Vagina (tissue), 2 donors: ENCODE measurements around the gene ANKRD2. TPM values are rescaled to one million over a fixed set of nuclear protein-coding genes. Genes with fewer than 3 reads are reported as not detected.
A peak's percentile ranks its signal among the peaks of the same experiment; 100 is the strongest.

Experiments
- DNase-seq, 2 donors: peaks; one replicate each; pipeline ENCODE4 v3.0.0-alpha.2; 2017; ENCODE audit errors: extremely low spot score in 2 of 2
- H3K27ac ChIP-seq: fragments of 200-600 bp; sonication (generic); one replicate; pipeline ENCODE4 v1.5.1; 2019
- H3K27me3 ChIP-seq: fragments of 200-600 bp; sonication (generic); one replicate; pipeline ENCODE4 v1.5.1; 2019
- H3K36me3 ChIP-seq, 2 donors: fragments of 200-600 bp; sonication (generic); one replicate each; pipeline ENCODE4 v1.5.1; 2017 to 2019
- H3K4me1 ChIP-seq: fragments of 200-600 bp; sonication (generic); one replicate; pipeline ENCODE4 v1.5.1; 2019
- H3K4me3 ChIP-seq, 2 donors: fragments of 200-600 bp; sonication (generic); 1 replicate in 1 of 2; 2 replicates in 1 of 2; pipeline ENCODE4 v1.5.1; 2016 to 2019
- H3K9me3 ChIP-seq: fragments of 200-600 bp; sonication (generic); one replicate; pipeline ENCODE4 v1.5.1; 2019
- CTCF ChIP-seq, 3 experiments: fragments of 450-650 bp in 2 of 3; fragments of 200-600 bp in 1 of 3; sonication (generic) in 1 of 3; IDR thresholded peaks; one replicate each; pipeline ENCODE4 v1.5.1; 2017 to 2019; ENCODE audit warnings: antibody characterized with exemption in 3 of 3, mild to moderate bottlenecking in 2 of 3, moderate library complexity in 2 of 3
- POLR2A ChIP-seq, 2 donors: fragments of 450-650 bp; IDR thresholded peaks; one replicate each; pipeline ENCODE4 v1.6.1; 2017; ENCODE audit warnings: antibody characterized with exemption in 2 of 2, mild to moderate bottlenecking in 2 of 2, moderate library complexity in 2 of 2
- POLR2AphosphoS5 ChIP-seq, 2 donors: sonication (generic); formaldehyde crosslinking; IDR thresholded peaks; one replicate each; pipeline ENCODE4 v1.9.0; 2017; ENCODE audit warnings: antibody characterized with exemption in 2 of 2, mild to moderate bottlenecking in 2 of 2, low read depth in 1 of 2; ENCODE audit not compliant: insufficient read depth in 1 of 2
- intact Hi-C: fragments of 100-400 bp; cut with DNase I; formaldehyde crosslinking; loops from one replicate; pipeline ENCODE4 v1.15.1; 2023
- total RNA-seq: library from RNA; depleted of rRNA; stranded (reverse); fragments of >200 nt; gene quantifications from one replicate; pipeline ENCODE4 v1.2.3, GENCODE V29; 2016

ANKRD2 gene
- total RNA-seq, 1 donor from 2014 or later: not detected

- Histone ChIP-seq H3K4me1 (peaks cover 54% of the 10 kb centered on the region), H3K9me3 (no peaks in the 10 kb centered on the region), H3K27ac (peak overlapping the region; percentile 93), H3K4me3 (no peak overlapping the region), H3K27me3 (no peaks in the 10 kb centered on the region), H3K36me3 (no peaks in the 10 kb centered on the region)
- no peak for TF ChIP-seq POLR2A (IDR thresholded peaks at IDR 0.05)
- no peak for TF ChIP-seq POLR2AphosphoS5 (IDR thresholded peaks at IDR 0.05; ENCODE audit: insufficient read depth in 1 of 2, low read depth in 1 of 2)
- no peak for TF ChIP-seq CTCF (IDR thresholded peaks at IDR 0.05)
- no peak for DNase-seq
- intact Hi-C loops: loop anchor here (5.0 kb wide), 1 partner anchor 44 kb away; the partner anchor contains the start of genes MMS19 and UBTD1
Observed at GRCh38 chr10:97540669-97541500, 31.7 kb upstream of the ANKRD2 start.

GRCh38 chr10:97542169-97543024 lies 30.2 kb upstream of the ANKRD2 start:
- intact Hi-C loops: loop anchor here (5.0 kb wide), 1 partner anchor 45 kb away; the partner anchor contains the start of genes MMS19 and UBTD1
- H3K36me3 ChIP-seq: no peaks in the 10 kb centered on the region
- H3K9me3 ChIP-seq: no peaks in the 10 kb centered on the region
- peaks cover 57% of the 10 kb centered on the region for H3K4me1 ChIP-seq
- TF ChIP-seq POLR2AphosphoS5 (IDR thresholded peaks at IDR 0.05; ENCODE audit: insufficient read depth in 1 of 2, low read depth in 1 of 2) (peak; percentile 88 to 93), CTCF (IDR thresholded peaks at IDR 0.05) (no peak), POLR2A (IDR thresholded peaks at IDR 0.05) (no peak)
- peak overlapping the region; percentile 93 for H3K27ac ChIP-seq
- peak overlapping the region in 1 of 2 donors; percentile 23 for H3K4me3 ChIP-seq
- DNase-seq: peak in 1 of 2 donors; percentile 98
- H3K27me3 ChIP-seq: no peaks in the 10 kb centered on the region

GRCh38 chr10:97543025-97543546 lies 29.5 kb upstream of the ANKRD2 start:
- no peaks in the 10 kb centered on the region for H3K36me3 ChIP-seq
- H3K27ac ChIP-seq: peak overlapping the region; percentile 93
- intact Hi-C loops: loop anchor here (5.0 kb wide), 1 partner anchor 46 kb away; the partner anchor contains the start of genes MMS19 and UBTD1
- peak overlapping the region in 1 of 2 donors; percentile 23 for H3K4me3 ChIP-seq
- peak in 1 of 2 donors; percentile 97 for DNase-seq
- no peaks in the 10 kb centered on the region for H3K9me3 ChIP-seq
- H3K27me3 ChIP-seq: no peaks in the 10 kb centered on the region
- peaks cover 61% of the 10 kb centered on the region for H3K4me1 ChIP-seq
- no peak for TF ChIP-seq POLR2A (IDR thresholded peaks at IDR 0.05)
- TF ChIP-seq CTCF (IDR thresholded peaks at IDR 0.05): peak in 1 of 3 experiments; percentile 4
- peak; percentile 78 to 92 for TF ChIP-seq POLR2AphosphoS5 (IDR thresholded peaks at IDR 0.05; ENCODE audit: insufficient read depth in 1 of 2, low read depth in 1 of 2)

GRCh38 chr10:97546456-97547270 lies 25.9 kb upstream of the ANKRD2 start:
- TF ChIP-seq POLR2A (IDR thresholded peaks at IDR 0.05): no peak
- no peak for TF ChIP-seq POLR2AphosphoS5 (IDR thresholded peaks at IDR 0.05; ENCODE audit: insufficient read depth in 1 of 2, low read depth in 1 of 2)
- no peak for TF ChIP-seq CTCF (IDR thresholded peaks at IDR 0.05)
- Histone ChIP-seq H3K4me3 (no peak overlapping the region), H3K9me3 (no peaks in the 10 kb centered on the region), H3K4me1 (peaks cover 57% of the 10 kb centered on the region), H3K36me3 (no peaks in the 10 kb centered on the region), H3K27ac (no peak overlapping the region), H3K27me3 (no peaks in the 10 kb centered on the region)
- intact Hi-C loops: no loop called here
- DNase-seq: no peak
